Endothelial cell of umbilical vein (primary cell): ENCODE data around the gene SPNS2. TPM values are rescaled to one million over a fixed set of nuclear protein-coding genes. Genes with fewer than 3 reads are reported as not detected.
A peak's percentile ranks its signal among the peaks of the same experiment; 100 is the strongest.

ENCODE experiments used
- BruUV-seq: library from RNA; stranded (reverse); fragments of 400-500 nt; replicated peaks from 2 replicates; lab custom pipeline; 2021; lab: Mats Ljungman, UMichigan
- CTCF ChIA-PET: fragments of 300-600, 350-600 bp; sonication (Branson Sonifier 250); formaldehyde crosslinking; loops from one replicate; lab custom pipeline; 2021; ENCODE audit warnings: antibody characterized with exemption, inconsistent platforms; lab: Charles Lee
- POLR2A ChIA-PET: fragments of 300-600, 350-600 bp; sonication (Branson Sonifier 250); formaldehyde crosslinking; loops from one replicate; lab custom pipeline; 2021; ENCODE audit warnings: antibody characterized with exemption, inconsistent platforms; lab: Charles Lee
- DNase-seq: peaks from one replicate; pipeline ENCODE4 v3.0.0-alpha.2; 2011; ENCODE audit warnings: low read depth, low spot score
- FAIRE-seq: peaks from 2 replicates; lab custom pipeline; 2011; peaks lifted over from hg19 to GRCh38; lab: Jason Lieb, UNC
- H2AFZ ChIP-seq: 2 replicates; pipeline ENCODE4 v1.6.0; 2012; ENCODE audit warnings: low read depth, low read length, control low read depth, inconsistent platforms
- H3K27ac ChIP-seq: 2 replicates; pipeline ENCODE4 v1.5.1; 2011; ENCODE audit warnings: low read depth, mild to moderate bottlenecking, control low read depth, low read length, moderate library complexity; ENCODE audit not compliant: insufficient read depth
- H3K27me3 ChIP-seq, 2 experiments: 2 replicates each; pipeline versions ENCODE4 v1.6.0 to v1.6.1; 2011; ENCODE audit warnings: low read length in 2 of 2, mixed read lengths in 1 of 2; ENCODE audit not compliant: control insufficient read depth in 2 of 2, insufficient read depth in 2 of 2
- H3K36me3 ChIP-seq, 2 experiments: 2 replicates in 1 of 2; 3 replicates in 1 of 2; pipeline ENCODE4 v1.5.1; 2011; ENCODE audit warnings: low read length in 2 of 2, mild to moderate bottlenecking in 1 of 2, moderate library complexity in 1 of 2; ENCODE audit not compliant: control insufficient read depth in 2 of 2, insufficient read depth in 2 of 2; ENCODE audit errors: extremely low read depth in 1 of 2
- H3K4me1 ChIP-seq: 3 replicates; pipeline ENCODE4 v1.5.1; 2011; ENCODE audit warnings: mild to moderate bottlenecking, low read length; ENCODE audit not compliant: control insufficient read depth, insufficient read depth; ENCODE audit errors: extremely low read depth
- H3K4me2 ChIP-seq: 2 replicates; pipeline ENCODE4 v1.6.1; 2011; ENCODE audit warnings: low read length, control low read depth, mixed read lengths; ENCODE audit not compliant: insufficient read depth
- H3K4me3 ChIP-seq, 3 experiments: fragments of 200-600 bp in 1 of 3; sonication (generic), shearing (Covaris generic) in 1 of 3; replicated peaks in 1 of 3; 2 replicates each; pipeline ENCODE4 v1.5.1; 2011 to 2016; ENCODE audit warnings: control low read depth in 3 of 3, low read length in 3 of 3, mild to moderate bottlenecking in 2 of 3, inconsistent platforms in 1 of 3, low read depth in 1 of 3, moderate library complexity in 1 of 3; ENCODE audit not compliant: insufficient read depth in 1 of 3
- H3K79me2 ChIP-seq: 2 replicates; pipeline ENCODE4 v1.6.0; 2012; ENCODE audit warnings: low read length, inconsistent platforms; ENCODE audit not compliant: control insufficient read depth, insufficient read depth
- H3K9ac ChIP-seq: replicated peaks from 2 replicates; pipeline ENCODE3; 2011; ENCODE audit warnings: low read length, control low read depth; ENCODE audit not compliant: insufficient read depth; ENCODE audit errors: extremely low read depth
- H3K9me1 ChIP-seq: replicated peaks from 3 replicates; pipeline ENCODE4 v1.6.0; 2011; ENCODE audit warnings: mild to moderate bottlenecking, low read length; ENCODE audit not compliant: control insufficient read depth, insufficient read depth; ENCODE audit errors: extremely low read depth
- H3K9me3 ChIP-seq: replicated peaks from 2 replicates; pipeline ENCODE4 v1.5.1; 2012; ENCODE audit warnings: low read length, inconsistent platforms; ENCODE audit not compliant: control insufficient read depth, insufficient read depth
- H4K20me1 ChIP-seq: replicated peaks from 2 replicates; pipeline ENCODE3; 2011; ENCODE audit warnings: mild to moderate bottlenecking, low read length; ENCODE audit not compliant: control insufficient read depth, insufficient read depth; ENCODE audit errors: extremely low read depth
- EZH2 ChIP-seq: IDR thresholded peaks from 2 replicates; pipeline ENCODE4 v1.6.1; 2012; ENCODE audit warnings: borderline replicate concordance, low read depth, mild to moderate bottlenecking, moderate library complexity, low read length, inconsistent platforms; ENCODE audit not compliant: severe bottlenecking
- FOS ChIP-seq: IDR thresholded peaks from 2 replicates; pipeline ENCODE4 v1.6.1; 2011; ENCODE audit warnings: mild to moderate bottlenecking, low read length, moderate library complexity, borderline replicate concordance; ENCODE audit not compliant: insufficient read depth
- GATA2 ChIP-seq: IDR thresholded peaks from 2 replicates; pipeline ENCODE4 v1.7.0; 2011; ENCODE audit warnings: low read depth, mild to moderate bottlenecking, moderate library complexity, mixed read lengths, low read length; ENCODE audit not compliant: insufficient read length, insufficient read depth
- JUN ChIP-seq: IDR thresholded peaks from 2 replicates; pipeline ENCODE4 v1.6.1; 2011; ENCODE audit warnings: borderline replicate concordance, low read depth; ENCODE audit not compliant: insufficient read length, insufficient read depth
- MAX ChIP-seq: IDR thresholded peaks from 2 replicates; pipeline ENCODE4 v1.6.1; 2011; ENCODE audit not compliant: insufficient read depth, insufficient read length
- MYC ChIP-seq: IDR thresholded peaks from one replicate; pipeline ENCODE4 v1.6.1; 2011; ENCODE audit warnings: mild to moderate bottlenecking, low read depth, low read length
- POLR2A ChIP-seq: IDR thresholded peaks from 2 replicates; pipeline ENCODE4 v1.6.1; 2012; ENCODE audit warnings: low read depth, mild to moderate bottlenecking, control low read depth, low read length
- POLR2AphosphoS5 ChIP-seq: IDR thresholded peaks from 2 replicates; pipeline ENCODE4 v1.6.1; 2012; ENCODE audit warnings: low read depth, mild to moderate bottlenecking, control low read depth, low read length, moderate library complexity; ENCODE audit not compliant: insufficient read depth
- dilution Hi-C: fragments of 300-500 bp; cut with MboI; formaldehyde crosslinking; loops from one replicate; pipeline ENCODE4 v1.15.0; 2019; ENCODE audit warnings: low sequenced_read_pairs; ENCODE audit not compliant: extremely low pct_ligation_motif_present
- intact Hi-C: fragments of 100-400 bp; cut with micrococcal nuclease; formaldehyde crosslinking; loops from one replicate; pipeline ENCODE4 v1.10.0; 2022
- polyA plus RNA-seq, 4 experiments: library from polyadenylated mRNA; depleted of rRNA in 3 of 4; stranded (reverse) in 3 of 4; unstranded in 1 of 4; fragments of >200 nt; gene quantifications; 2 replicates each; pipeline versions ENCODE4 v1.2.1 to v1.2.3, GENCODE V29; 2011 to 2012; ENCODE audit warnings: missing spikeins in 1 of 4
- total RNA-seq: library from RNA; stranded (reverse); gene quantifications from 2 replicates; pipeline ENCODE4 v1.2.3, GENCODE V29; 2021
- TF ChIP-seq, protein P1 (sequence below), 2 donors: IDR thresholded peaks; 1 replicate in 1 of 2; 2 replicates in 1 of 2; pipeline ENCODE4 v1.5.1; 2011; ENCODE audit warnings: low read length in 2 of 2, mild to moderate bottlenecking in 2 of 2, moderate library complexity in 2 of 2, control low read depth in 1 of 2, inconsistent platforms in 1 of 2, low read depth in 1 of 2; ENCODE audit not compliant: insufficient read depth in 1 of 2; ENCODE audit errors: extremely low read depth in 1 of 2

The SPNS2 gene
- total and polyA plus RNA-seq, 2 donors (not counting 3 experiments of a cell fraction or from before 2014, with no cell fraction given): 70.2 to 77.3 TPM

- Histone ChIP-seq H3K9ac (no peak overlapping the region), H3K9me1 (no peaks in the 10 kb centered on the region), H4K20me1 (no peaks in the 10 kb centered on the region), H3K4me3 (no peak overlapping the region), H3K27ac (no peak overlapping the region), H3K36me3 (peaks cover 0 to 2% of the 10 kb centered on the region in 2 experiments), H3K4me2 (no peak overlapping the region), H3K9me3 (no peaks in the 10 kb centered on the region), H3K4me1 (peaks cover 22% of the 10 kb centered on the region), H3K79me2 (no peaks in the 10 kb centered on the region), H2AFZ (no peak overlapping the region), H3K27me3 (no peaks in the 10 kb centered on the region)
- intact Hi-C loops: no loop called here
- ChIA-PET POLR2A (no interaction called here), CTCF (interaction anchor here (1.0 to 1.6 kb wide), 2 partner anchors 58 to 70 kb away, joined by 3 to 8 read pairs; partner anchors contain the start of gene MYBBP1A)
- FAIRE-seq (peak; percentile 12), DNase-seq (no peak)
- TF ChIP-seq JUN (no peak), POLR2AphosphoS5 (no peak), POLR2A (no peak), FOS (no peak), GATA2 (no peak), MYC (no peak), EZH2 (no peak), MAX (no peak)
- TF ChIP-seq, protein P1, sequence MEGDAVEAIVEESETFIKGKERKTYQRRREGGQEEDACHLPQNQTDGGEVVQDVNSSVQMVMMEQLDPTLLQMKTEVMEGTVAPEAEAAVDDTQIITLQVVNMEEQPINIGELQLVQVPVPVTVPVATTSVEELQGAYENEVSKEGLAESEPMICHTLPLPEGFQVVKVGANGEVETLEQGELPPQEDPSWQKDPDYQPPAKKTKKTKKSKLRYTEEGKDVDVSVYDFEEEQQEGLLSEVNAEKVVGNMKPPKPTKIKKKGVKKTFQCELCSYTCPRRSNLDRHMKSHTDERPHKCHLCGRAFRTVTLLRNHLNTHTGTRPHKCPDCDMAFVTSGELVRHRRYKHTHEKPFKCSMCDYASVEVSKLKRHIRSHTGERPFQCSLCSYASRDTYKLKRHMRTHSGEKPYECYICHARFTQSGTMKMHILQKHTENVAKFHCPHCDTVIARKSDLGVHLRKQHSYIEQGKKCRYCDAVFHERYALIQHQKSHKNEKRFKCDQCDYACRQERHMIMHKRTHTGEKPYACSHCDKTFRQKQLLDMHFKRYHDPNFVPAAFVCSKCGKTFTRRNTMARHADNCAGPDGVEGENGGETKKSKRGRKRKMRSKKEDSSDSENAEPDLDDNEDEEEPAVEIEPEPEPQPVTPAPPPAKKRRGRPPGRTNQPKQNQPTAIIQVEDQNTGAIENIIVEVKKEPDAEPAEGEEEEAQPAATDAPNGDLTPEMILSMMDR (IDR thresholded peaks at IDR 0.05; ENCODE audit: extremely low read depth in 1 of 2, insufficient read depth in 1 of 2, low read depth in 1 of 2, low read length in 2 of 2): no peak
- dilution Hi-C loops: no loop called here
- BruUV-seq: no TSS peak
These were observed 1.4 kb upstream of the SPNS2 start for GRCh38 chr17:4497101-4497824.
